Measurements from ENCODE around the gene SLC25A45.

The SLC25A45 gene

DNA sequence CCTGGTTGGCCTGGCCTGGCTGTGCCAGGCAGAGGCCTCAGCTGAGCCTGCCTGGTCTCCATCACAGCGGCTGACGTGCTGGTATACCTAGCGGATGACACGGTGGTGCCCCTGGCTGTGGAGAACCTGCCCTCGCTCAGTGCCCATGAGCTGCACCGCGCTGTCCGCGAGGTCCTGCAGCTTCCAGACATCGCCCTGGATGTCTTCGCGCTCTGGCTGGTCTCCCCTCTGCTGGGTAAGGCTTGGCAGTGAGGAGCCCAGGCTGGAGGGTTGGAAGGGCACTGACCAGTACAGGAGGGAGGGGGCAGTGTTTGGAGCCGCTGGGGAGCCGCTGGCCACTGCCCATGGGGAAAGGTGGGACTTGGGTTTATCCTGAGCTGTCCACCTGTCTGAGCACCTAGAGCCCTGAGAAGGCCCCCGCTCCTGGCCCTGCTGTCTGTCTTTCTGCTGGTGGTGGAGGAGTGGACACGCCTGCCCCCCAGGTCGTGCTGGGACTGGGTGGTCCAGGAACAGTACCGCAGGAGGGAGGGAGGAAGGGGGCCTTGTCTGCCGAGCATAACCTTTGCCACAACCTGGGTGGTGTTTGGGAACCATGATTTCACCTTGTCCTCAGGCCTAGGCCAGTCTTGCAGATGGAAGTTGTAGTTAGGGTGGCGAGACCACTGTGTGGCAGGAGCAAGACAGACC lies 7.0 kb upstream of the SLC25A45 start:
- no peak overlapping the region for H3K4me3 ChIP-seq (ENCODE audit: low read depth, low read length)
- TF ChIP-seq, protein P1, sequence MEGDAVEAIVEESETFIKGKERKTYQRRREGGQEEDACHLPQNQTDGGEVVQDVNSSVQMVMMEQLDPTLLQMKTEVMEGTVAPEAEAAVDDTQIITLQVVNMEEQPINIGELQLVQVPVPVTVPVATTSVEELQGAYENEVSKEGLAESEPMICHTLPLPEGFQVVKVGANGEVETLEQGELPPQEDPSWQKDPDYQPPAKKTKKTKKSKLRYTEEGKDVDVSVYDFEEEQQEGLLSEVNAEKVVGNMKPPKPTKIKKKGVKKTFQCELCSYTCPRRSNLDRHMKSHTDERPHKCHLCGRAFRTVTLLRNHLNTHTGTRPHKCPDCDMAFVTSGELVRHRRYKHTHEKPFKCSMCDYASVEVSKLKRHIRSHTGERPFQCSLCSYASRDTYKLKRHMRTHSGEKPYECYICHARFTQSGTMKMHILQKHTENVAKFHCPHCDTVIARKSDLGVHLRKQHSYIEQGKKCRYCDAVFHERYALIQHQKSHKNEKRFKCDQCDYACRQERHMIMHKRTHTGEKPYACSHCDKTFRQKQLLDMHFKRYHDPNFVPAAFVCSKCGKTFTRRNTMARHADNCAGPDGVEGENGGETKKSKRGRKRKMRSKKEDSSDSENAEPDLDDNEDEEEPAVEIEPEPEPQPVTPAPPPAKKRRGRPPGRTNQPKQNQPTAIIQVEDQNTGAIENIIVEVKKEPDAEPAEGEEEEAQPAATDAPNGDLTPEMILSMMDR (IDR thresholded peaks at IDR 0.05; ENCODE audit: low read depth, low read length), result no peak

DNA sequence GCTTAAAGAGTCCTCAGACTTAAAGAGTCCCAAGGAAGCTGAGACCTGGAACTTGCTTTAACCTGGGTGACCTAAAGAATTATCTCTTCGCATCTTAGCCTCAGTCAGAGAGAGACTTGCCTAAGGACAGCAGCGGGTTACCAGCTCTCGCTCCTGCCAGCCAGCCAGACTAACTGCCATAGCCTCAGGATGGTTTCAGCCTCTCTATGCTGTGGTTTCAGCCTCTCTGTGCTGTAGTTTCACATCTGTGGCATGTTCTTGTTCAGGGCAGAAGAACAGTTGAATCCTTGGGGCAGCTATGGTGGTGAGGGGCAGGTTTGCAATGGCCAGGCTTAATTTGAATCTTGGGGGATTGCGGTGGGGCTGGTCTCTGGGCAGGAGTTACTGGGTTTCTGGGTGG lies 6.3 kb upstream of the SLC25A45 start:
- H3K4me3 ChIP-seq (ENCODE audit: low read depth, low read length), result peak overlapping the region; percentile 18; the same call in 1 of the 2 replicates
- TF ChIP-seq, protein P1 (IDR thresholded peaks at IDR 0.05; ENCODE audit: low read depth, low read length), result no peak

DNA sequence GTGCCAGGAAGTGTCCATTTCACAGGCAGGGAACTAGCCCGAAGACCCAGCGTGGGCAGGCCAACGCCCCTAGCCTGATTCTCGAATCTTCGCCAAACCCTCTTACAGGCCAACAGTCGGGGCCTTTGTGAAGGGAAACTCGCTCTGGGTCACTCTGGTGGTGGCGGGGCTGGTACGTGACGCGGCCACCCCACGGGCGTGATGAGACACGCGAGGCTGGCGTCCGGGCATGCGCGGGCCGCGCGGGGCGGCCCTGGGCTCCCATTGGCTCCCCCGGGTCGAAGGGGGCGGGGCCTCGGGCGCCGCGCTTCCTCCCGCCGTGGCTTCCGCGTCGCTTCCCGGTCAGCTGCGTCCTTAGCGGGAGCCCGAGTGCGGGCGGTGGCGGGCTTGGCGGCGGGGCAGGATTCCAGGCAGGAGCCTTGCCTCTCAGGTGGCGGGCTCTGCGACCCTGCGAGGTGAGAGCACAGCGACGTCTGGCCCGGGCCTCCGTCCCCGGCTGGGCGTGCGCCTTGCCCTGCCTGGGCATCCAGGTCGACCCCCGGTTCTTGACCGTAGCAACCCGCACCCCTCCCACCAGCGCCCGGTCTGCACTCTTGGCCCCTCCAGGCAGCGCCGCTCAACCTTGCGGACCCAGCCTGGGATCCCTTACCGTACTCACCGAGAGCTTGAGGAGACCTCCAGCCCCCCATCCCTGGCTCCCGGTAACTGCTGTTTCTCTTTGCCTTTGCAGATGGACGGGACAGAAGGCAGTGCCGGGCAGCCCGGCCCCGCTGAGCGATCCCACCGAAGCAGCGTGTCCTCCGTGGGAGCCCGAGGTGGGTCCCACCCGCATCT lies 4.1 kb upstream of the SLC25A45 start, which contains the start of gene FRMD8:
FRMD8 (plus strand) TSS at position 331 of the 834 bp plus-strand sequence; CDS start at position 731, 400 bp downstream.
- TF ChIP-seq, protein P1 (IDR thresholded peaks at IDR 0.05; ENCODE audit: low read depth, low read length), result no peak
- peak within 1 kb of the TSS; percentile 93 for H3K4me3 ChIP-seq (ENCODE audit: low read depth, low read length)

DNA sequence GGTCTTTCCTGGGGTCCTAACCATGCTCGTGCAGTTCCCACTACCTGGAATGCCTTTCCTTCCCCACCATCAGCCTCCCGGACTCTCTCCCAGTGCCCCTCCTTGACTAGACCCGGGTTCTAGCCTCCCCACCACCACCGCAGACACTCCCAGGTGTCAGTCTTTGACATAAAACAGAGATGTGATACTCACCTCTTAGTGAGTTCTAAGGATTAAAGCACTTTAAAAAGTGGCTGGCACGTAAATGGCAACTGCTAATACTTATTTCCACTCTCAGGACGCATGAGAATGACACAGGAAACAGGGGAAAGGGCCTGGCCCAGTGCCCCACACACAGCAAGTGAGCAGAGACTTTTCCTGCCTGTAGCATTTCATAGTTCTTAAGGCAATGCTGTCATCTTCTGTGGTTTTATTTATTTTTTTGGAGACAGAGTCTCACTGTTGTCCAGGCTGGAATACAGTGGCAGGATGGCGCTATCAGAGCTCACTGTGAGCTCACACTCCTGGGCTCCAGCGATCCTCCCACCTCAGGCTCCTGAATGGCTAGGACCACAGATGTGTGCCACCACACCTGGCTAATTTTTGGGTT lies 1.9 kb upstream of the SLC25A45 start:
- no peak overlapping the region for H3K4me3 ChIP-seq (ENCODE audit: low read depth, low read length)
- TF ChIP-seq, protein P1 (IDR thresholded peaks at IDR 0.05; ENCODE audit: low read depth, low read length), result no peak

DNA sequence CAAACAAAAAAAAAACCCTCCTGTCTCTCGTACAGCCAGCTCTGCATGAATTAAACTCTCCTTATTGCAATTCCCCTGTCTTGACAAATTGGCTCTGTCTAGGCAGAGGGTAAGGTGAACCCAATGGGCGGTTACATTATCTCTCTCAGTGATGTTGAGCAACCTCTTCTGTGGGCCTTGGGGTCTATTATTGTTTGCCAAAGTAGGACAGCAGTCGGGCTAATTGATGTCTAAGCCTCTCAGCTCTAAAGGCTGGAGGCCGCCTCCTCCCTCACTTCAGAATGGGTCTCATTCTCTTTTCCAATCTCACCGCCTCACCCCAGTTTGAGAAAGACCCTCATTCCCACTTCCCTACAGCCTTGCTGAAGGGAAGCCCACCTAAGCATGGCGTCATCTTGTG lies 1.3 kb upstream of the SLC25A45 start:
- no peak overlapping the region for H3K4me3 ChIP-seq (ENCODE audit: low read depth, low read length)
- TF ChIP-seq, protein P1 (IDR thresholded peaks at IDR 0.05; ENCODE audit: low read depth, low read length), result no peak

DNA sequence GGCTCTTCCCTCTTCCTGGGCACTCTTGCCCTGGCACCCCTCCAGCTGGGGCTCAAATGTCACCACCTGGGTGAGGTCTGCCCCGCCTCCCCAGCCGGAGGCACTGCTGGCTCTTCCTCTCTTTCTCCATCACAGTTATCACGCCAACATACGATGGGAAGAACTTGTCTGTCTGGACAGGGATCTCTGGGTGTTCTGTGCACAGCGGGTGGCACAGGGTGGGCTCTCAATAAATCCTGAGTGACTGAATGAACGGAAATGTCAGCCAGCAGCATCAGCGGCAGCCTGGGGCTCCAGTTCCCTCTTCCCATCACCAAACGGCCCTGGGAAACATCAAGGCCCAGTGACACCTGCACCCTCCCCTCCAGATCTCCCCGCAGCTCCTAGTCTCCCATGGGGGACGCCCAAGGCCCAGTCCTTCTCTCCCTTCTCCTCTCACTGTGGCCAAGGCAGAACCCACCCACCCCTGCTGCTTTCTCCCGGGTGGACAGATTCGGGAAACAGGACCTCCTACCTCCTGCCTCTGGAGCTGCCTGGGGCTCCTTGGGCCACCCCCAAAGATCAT lies 440 bp upstream of the SLC25A45 start:
- TF ChIP-seq, protein P1 (IDR thresholded peaks at IDR 0.05; ENCODE audit: low read depth, low read length), result no peak
- H3K4me3 ChIP-seq (ENCODE audit: low read depth, low read length), result peak overlapping the region; percentile 54

Measured in WI38 (cell line).